ENCODE data around the gene CNTN1.

Gene CNTN1

GRCh38 chr12:40793471-40793870, 101.2 kb downstream of the CNTN1 start:
- DNase-seq (ENCODE audit: insufficient read length, low spot score) (no peak), FAIRE-seq (no peak)
- TF ChIP-seq CTCF (IDR thresholded peaks at IDR 0.05; ENCODE audit: insufficient read depth, missing control alignments), result no peak

- DNase-seq (ENCODE audit: insufficient read length, low spot score), result no peak
- TF ChIP-seq CTCF (IDR thresholded peaks at IDR 0.05; ENCODE audit: insufficient read depth, missing control alignments), result no peak
- FAIRE-seq, result no peak
These were observed 101.8 kb downstream of the CNTN1 start for GRCh38 chr12:40794087-40794486.

- FAIRE-seq, result no peak
- no peak for DNase-seq (ENCODE audit: insufficient read length, low spot score)
These were observed 108.8 kb downstream of the CNTN1 start for GRCh38 chr12:40801082-40801481.

GRCh38 chr12:40801861-40802260, 109.6 kb downstream of the CNTN1 start:
- DNase-seq (ENCODE audit: insufficient read length, low spot score) (no peak), FAIRE-seq (no peak)
- TF ChIP-seq CTCF (IDR thresholded peaks at IDR 0.05; ENCODE audit: insufficient read depth, missing control alignments), result no peak

More at GRCh38 chr12:40801082-40801481, 108.8 kb downstream of the CNTN1 start:
- TF ChIP-seq CTCF (IDR thresholded peaks at IDR 0.05; ENCODE audit: insufficient read depth, missing control alignments), result no peak

- DNase-seq (ENCODE audit: insufficient read length, low spot score) (no peak), FAIRE-seq (no peak)
- TF ChIP-seq CTCF (IDR thresholded peaks at IDR 0.05; ENCODE audit: insufficient read depth, missing control alignments), result no peak
These were observed 110.4 kb downstream of the CNTN1 start for GRCh38 chr12:40802656-40803055.

- DNase-seq (ENCODE audit: insufficient read length, low spot score), result peak; percentile 12
- peak; percentile 75 for FAIRE-seq
- TF ChIP-seq CTCF (IDR thresholded peaks at IDR 0.05; ENCODE audit: insufficient read depth, missing control alignments), result no peak
These were observed 127.3 kb downstream of the CNTN1 start for GRCh38 chr12:40819436-40820108.

GRCh38 chr12:40820794-40821484, 128.7 kb downstream of the CNTN1 start:
- FAIRE-seq, result no peak
- no peak for DNase-seq (ENCODE audit: insufficient read length, low spot score)
- no peak for TF ChIP-seq CTCF (IDR thresholded peaks at IDR 0.05; ENCODE audit: insufficient read depth, missing control alignments)

Data from D721Med (cell line).